HUES6 (cell line): Measurements from ENCODE around the gene HOXB3.
A peak's percentile ranks its signal among the peaks of the same experiment; 100 is the strongest.

Experiments used
- H3K27ac ChIP-seq: 2 replicates; pipeline ENCODE4 v1.7.0; 2013; ENCODE audit warnings: low read depth, mild to moderate bottlenecking, low read length, inconsistent platforms
- H3K27me3 ChIP-seq: 2 replicates; pipeline ENCODE4 v1.6.1; 2013; ENCODE audit warnings: low read length; ENCODE audit not compliant: control insufficient read depth, insufficient read depth
- H3K36me3 ChIP-seq: 2 replicates; pipeline ENCODE4 v1.6.1; 2013; ENCODE audit warnings: low read length; ENCODE audit not compliant: control insufficient read depth, insufficient read depth
- H3K4me1 ChIP-seq: 2 replicates; pipeline ENCODE4 v1.6.1; 2013; ENCODE audit warnings: low read length; ENCODE audit not compliant: control insufficient read depth, insufficient read depth
- H3K4me3 ChIP-seq: 2 replicates; pipeline ENCODE4 v1.5.1; 2013; ENCODE audit warnings: low read depth, low read length
- H3K9ac ChIP-seq: one replicate; pipeline ENCODE4 v1.6.1; 2013; ENCODE audit warnings: mild to moderate bottlenecking, low read length
- H3K9me3 ChIP-seq: 2 replicates; pipeline ENCODE4 v1.6.1; 2013; ENCODE audit warnings: low read depth, low read length; ENCODE audit not compliant: control insufficient read depth, insufficient read depth

Gene HOXB3

DNA sequence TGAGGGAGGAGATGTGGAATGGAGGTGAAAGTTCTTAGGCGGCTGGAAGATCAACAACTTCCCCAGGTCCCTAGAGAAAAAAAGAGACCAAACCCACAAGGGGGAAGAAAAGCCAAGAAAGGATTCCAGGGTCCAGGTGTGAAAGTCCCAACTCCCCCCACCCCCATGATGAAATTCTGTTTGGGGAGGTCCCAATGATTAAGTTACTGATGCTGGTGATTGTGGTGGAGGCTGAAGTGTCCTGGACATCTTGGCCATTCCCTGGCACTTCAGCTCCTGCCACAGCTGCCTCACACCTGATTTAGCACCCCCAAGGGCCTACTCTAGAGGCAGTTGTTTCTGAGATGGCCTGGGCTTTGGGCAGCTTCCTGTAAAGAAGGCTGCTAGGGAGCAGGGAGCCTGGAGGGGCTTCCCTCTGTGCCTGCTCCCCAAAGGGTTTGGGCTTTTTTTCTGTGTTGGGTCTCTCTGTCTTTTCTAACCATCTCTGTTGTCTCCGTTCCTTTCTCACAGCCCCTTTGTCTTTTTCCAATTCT lies 25.0 kb downstream of the HOXB3 start:
- no peak overlapping the region for H3K27ac ChIP-seq
- H3K9me3 ChIP-seq: 0 out of 2 replicates have a peak, but pooled peaks cover 2% of the 10 kb centered on the region
- H3K9ac ChIP-seq: peak overlapping the region; percentile 75
- H3K4me3 ChIP-seq: peak overlapping the region; percentile 56; the same call in 1 of the 2 replicates
- peaks cover 66% of the 10 kb centered on the region for H3K4me1 ChIP-seq
- peaks cover 100% of the 10 kb centered on the region for H3K27me3 ChIP-seq
- H3K36me3 ChIP-seq: no peaks in the 10 kb centered on the region

DNA sequence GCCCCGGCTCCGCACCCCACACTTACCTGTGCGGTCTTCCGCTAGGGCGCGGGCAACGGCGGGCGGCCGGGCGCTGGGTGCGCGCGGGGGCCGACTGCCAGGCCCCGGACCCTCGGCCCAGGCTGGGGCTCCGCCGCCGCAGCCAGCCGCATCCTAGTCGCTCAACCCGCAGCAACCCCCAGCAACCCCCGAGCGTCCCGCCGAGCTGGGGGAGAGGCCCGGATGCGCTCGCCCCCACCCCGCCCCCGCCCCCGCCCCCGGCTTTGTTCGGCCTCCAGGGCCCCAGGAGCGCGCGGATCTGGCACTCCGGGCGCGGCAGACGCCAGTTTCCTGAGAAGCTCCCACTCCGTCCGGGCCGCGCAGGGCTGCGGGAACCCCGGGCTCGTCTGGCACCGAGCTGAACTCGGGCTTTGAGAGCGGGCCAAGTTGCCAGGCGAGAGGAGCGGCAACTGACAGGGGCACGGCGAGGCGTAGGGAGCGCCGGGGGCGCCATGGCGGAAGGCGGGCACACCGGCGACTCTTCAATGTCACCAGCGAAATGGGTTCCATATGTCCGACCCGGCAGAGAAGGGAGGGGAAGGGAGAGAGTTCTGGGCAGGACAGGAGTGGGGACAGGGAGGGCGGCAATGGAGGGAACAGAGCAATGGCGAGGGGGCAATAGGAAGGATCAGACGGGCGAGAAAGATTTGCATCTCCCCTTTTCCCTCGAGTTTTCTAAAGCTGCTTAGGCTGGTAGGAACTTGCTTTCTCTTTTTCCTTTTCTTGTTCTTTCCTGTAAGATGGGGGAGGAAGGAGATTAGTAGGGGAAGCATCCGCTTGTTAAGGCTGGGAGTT lies 25.6 kb downstream of the HOXB3 start:
- H3K9me3 ChIP-seq: 0 out of 2 replicates have a peak, but pooled peaks cover 2% of the 10 kb centered on the region
- no peak overlapping the region for H3K27ac ChIP-seq
- H3K4me3 ChIP-seq: peak overlapping the region; percentile 56
- H3K4me1 ChIP-seq: peaks cover 68% of the 10 kb centered on the region
- H3K27me3 ChIP-seq: peaks cover 100% of the 10 kb centered on the region
- no peaks in the 10 kb centered on the region for H3K36me3 ChIP-seq
- peak overlapping the region; percentile 75 for H3K9ac ChIP-seq

DNA sequence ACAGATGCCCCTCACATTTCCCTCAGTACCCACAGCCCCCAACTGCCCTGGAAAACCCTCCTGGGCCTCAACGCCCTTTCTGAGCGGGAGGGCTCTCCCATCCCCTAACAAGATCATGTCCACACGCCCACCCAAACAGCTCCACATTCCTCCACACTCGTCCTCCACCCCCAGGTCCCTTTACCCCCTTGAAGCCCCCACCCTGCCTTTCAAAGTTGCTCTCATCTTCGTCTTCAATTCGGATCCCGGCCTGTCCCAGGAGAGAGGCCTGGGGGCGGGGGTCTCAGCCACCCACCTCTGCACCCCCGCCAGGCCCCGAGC lies 26.2 kb downstream of the HOXB3 start:
- Histone ChIP-seq H3K36me3 (no peaks in the 10 kb centered on the region), H3K4me1 (peaks cover 69% of the 10 kb centered on the region), H3K27me3 (peaks cover 100% of the 10 kb centered on the region), H3K4me3 (peak overlapping the region; percentile 9; the same call in 1 of the 2 replicates), H3K27ac (no peak overlapping the region), H3K9ac (no peak overlapping the region), H3K9me3 (0 out of 2 replicates have a peak, but pooled peaks cover 2% of the 10 kb centered on the region)

DNA sequence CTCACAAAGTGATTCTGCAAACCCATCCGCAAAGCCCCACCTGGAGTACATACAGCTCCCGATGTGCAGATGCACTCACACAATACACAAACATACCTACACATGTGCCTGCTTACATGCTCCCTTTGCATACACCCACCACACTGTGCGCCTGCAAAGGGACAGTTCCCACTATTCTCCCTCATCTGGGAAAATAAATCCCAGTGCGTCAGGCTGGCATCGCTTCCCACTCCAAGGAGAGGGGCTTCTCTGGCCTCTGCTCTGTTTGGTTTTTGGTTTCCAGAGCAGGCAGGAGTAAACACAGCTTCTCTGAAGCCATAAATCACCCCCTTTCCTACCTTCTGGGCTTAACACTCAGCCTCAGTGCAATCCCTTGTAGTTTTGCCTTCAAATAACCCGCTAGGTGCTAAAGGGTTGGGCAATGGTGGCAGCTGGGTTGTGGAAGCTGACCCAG lies 26.6 kb downstream of the HOXB3 start:
- Histone ChIP-seq H3K27ac (no peak overlapping the region), H3K36me3 (no peaks in the 10 kb centered on the region), H3K9ac (no peak overlapping the region), H3K27me3 (peaks cover 100% of the 10 kb centered on the region), H3K9me3 (0 out of 2 replicates have a peak, but pooled peaks cover 2% of the 10 kb centered on the region), H3K4me1 (peaks cover 69% of the 10 kb centered on the region), H3K4me3 (peak overlapping the region; percentile 9; the same call in 1 of the 2 replicates)

DNA sequence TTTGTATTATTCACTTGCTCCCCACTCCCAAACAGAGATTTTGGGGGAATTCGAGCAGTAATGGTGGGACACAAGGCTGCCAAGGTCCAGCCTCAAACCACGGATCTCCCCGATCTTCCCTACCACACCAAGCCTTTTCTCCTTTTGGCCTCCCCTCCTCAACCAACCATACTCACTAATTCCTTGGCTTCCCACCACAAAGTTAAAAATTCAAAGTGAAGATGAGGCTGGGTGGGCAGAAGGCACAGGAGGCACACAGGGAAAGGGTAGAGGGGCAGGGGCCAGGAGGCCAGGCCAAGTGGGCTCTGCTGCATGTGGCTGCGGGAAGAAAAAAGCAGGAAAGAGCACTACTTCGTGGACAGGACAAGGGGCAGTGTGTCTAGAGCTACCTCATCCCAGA lies 27.1 kb downstream of the HOXB3 start:
- Histone ChIP-seq H3K9ac (no peak overlapping the region), H3K27me3 (peaks cover 100% of the 10 kb centered on the region)

DNA sequence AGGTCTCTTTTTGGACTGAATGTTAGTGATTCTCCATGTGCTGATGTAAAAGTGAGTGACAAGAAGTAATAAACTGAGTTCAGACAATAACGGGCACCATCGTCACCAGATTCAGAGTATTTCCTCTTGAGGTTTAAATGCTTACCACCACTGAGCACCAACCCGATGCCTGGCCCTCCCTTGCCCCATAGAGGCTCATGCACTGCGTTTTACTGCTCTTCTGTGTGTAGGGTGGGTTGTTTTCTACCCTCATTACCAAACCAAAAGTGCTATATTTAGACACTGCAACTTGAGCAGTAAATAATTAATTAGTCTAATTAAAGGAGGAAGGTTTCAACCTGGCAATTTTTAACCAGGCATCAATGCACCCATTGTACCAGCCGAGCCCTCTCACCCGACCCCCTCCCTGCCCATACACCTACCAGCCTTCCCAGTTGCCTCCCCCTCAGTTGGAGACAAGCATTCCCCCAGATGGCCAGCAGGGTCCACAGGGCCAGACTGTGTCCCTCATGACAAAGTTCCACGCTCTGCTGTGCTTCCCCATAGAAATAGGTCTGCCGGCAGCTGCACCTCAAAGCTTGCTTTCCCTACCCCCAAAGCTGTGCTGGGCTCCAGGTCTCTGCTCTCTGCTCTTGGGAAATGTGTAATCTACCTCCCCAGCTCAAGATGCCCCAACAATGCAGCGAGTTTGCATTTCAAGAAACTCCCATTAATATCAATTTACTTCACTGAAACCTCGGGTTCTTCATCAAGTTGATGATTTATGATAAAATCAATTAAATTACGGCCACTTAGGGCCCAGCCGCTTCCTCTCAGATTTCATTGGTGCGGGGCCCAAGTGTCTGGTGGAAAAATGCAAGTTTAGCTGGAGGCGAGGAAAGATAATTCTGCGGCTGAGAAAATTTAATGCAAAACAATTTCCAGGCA lies 27.9 kb downstream of the HOXB3 start:
- Histone ChIP-seq H3K4me1 (peaks cover 61% of the 10 kb centered on the region), H3K36me3 (no peaks in the 10 kb centered on the region), H3K4me3 (no peak overlapping the region), H3K9ac (no peak overlapping the region), H3K9me3 (0 out of 2 replicates have a peak, but pooled peaks cover 2% of the 10 kb centered on the region), H3K27ac (no peak overlapping the region), H3K27me3 (peaks cover 100% of the 10 kb centered on the region)

More for the DNA sequence above, 27.1 kb downstream of the HOXB3 start:
- H3K36me3 ChIP-seq: no peaks in the 10 kb centered on the region
- no peak overlapping the region; the same call in 1 of the 2 replicates for H3K27ac ChIP-seq
- H3K4me1 ChIP-seq: peaks cover 68% of the 10 kb centered on the region
- 0 out of 2 replicates have a peak, but pooled peaks cover 2% of the 10 kb centered on the region for H3K9me3 ChIP-seq
- H3K4me3 ChIP-seq: no peak overlapping the region; the same call in 1 of the 2 replicates

DNA sequence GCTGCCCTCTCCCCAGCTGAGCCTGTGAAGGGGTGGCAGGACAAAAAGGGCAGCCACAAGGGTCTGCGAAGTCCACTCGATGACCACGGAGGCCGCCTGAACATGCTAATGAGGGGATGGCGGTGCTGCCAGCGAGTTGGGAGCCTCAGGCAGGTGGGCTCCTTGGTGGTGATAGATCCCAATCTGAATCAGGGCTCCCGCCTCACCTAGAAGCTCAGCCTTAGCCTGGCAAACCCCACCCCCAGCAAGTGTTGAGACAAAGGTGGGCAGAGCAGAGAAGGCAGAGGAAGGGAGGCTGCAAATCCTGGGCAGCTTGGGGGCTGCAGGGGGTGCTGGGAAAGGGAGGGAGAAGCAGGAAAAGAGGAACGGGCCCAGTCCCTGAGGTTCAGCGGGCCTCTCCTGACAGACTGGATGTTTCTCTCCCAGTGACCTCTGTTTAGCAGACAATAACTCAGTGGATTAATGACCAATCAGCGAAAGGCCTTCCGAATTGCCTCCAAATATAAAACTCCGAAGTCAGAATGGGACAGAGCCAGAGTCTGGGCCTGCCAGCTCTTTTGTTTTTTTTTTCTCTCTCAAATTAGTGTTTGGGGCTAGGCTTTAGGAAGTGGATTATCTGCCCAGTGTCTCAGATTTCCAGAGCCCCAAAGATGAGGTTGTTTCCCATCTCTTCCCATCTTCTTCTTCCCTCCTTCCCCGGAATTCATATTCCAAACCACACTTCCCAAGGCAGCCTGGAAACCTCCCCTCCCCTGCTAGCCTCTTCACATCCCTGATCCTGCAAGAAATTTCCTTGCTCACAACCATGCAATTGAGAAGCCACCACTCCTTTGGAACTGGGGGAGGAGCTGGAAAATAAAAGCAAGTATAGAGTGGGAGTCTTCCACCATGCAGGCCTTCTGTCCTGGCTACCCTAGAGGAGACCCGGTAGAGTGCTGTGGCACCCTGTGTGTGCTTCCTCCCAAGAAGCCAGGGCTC lies 29.9 kb downstream of the HOXB3 start:
- Histone ChIP-seq H3K9ac (no peak overlapping the region), H3K36me3 (no peaks in the 10 kb centered on the region), H3K27me3 (peaks cover 99% of the 10 kb centered on the region), H3K9me3 (no peaks in the 10 kb centered on the region), H3K4me3 (no peak overlapping the region), H3K4me1 (peaks cover 47% of the 10 kb centered on the region), H3K27ac (no peak overlapping the region)

DNA sequence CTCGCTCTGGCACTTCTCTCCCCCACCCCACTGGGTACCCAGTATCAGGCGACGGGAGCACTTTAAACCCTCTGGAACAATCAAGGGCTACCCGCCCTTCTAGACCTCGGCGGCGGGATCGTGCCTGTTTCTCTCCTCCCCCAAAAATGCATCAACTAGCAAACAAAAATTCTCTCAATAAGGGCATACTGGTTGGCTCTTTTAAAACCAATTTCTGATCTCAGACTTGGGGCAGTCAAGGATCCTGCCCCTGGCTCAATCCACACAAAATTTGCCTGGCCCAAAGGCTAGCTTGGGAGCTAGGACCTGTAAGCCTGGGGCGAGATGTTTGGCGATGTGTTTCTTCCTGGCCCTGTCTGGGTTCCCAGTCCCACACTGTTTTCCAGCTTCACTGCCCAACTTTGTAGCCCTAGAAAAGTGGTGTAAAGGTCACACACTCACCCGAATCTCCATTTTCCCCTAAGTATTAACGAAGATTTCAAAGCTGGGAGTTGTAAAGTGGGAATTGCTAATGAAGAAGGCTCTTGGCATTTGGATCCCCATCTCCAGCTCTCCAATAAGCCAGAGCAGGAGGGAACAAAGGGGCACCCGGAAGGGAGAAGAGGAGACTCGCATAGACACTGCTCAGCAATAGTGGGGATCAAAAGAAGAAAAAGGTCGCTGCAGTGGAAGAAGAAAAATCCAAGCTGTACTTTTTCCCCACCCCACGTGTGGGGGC lies 30.8 kb downstream of the HOXB3 start:
- H3K4me1 ChIP-seq: peaks cover 42% of the 10 kb centered on the region
- H3K4me3 ChIP-seq: no peak overlapping the region
- no peaks in the 10 kb centered on the region for H3K9me3 ChIP-seq
- no peak overlapping the region for H3K9ac ChIP-seq
- H3K27me3 ChIP-seq: peaks cover 99% of the 10 kb centered on the region
- no peak overlapping the region for H3K27ac ChIP-seq
- no peaks in the 10 kb centered on the region for H3K36me3 ChIP-seq

DNA sequence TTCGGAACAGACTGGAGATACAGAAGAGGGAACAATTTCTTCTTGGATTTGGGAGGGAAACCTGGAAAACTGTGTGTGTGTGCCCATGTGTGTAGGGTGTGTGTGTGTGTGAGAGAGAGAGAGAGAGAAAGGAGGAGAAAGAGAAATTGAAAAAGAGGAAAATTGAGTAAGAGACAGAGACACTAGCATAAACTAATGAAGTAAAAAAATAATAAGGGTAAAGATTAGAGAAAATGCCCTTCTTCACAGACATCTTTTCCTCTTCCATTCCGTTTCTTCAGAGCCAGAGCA lies 31.3 kb downstream of the HOXB3 start:
- H3K27me3 ChIP-seq: peaks cover 99% of the 10 kb centered on the region
- no peak overlapping the region for H3K4me3 ChIP-seq
- H3K9ac ChIP-seq: no peak overlapping the region
- H3K36me3 ChIP-seq: no peaks in the 10 kb centered on the region
- peaks cover 47% of the 10 kb centered on the region for H3K4me1 ChIP-seq
- H3K27ac ChIP-seq: no peak overlapping the region
- no peaks in the 10 kb centered on the region for H3K9me3 ChIP-seq
